ENCODE data around the gene CABLES1.

CABLES1 gene

DNA sequence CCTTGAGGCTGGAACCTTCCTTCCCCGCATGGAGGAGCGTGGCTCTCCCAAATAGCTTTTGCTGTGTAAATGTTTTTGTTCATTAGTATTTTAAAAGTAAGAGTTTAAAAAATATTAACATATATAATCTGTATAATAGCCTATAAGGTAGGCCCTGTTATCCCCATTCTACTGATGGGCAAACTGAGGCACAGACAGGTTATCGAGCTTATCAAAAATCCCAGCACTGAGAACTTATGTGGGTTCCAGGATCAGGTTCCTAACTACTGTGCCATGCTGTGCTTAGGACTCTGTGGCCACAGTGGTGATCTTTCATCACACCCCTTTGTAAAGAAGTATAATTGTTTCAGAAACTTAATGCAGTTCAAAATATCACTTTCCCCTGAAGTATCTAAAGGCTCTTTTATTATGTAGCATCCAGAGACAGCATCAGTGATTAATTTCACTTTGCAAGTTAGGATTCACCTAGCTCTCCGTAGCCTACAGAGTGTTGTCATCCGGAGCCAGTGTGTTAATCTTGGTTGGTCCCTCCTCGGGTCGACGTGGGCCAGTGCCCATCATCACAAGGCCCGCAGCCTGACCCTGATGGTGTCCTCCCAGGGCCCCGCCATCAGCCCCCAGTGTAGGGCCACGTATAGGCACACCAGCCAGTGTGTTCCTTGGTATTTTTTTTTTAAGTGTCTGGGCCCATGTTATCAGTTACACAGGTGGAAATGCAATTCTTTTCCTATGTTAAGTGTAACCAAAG, 28.7 kb downstream of the CABLES1 start:
- in situ Hi-C loops (cut with MboI; ENCODE audit: low sequenced_read_pairs), result no loop called here

DNA sequence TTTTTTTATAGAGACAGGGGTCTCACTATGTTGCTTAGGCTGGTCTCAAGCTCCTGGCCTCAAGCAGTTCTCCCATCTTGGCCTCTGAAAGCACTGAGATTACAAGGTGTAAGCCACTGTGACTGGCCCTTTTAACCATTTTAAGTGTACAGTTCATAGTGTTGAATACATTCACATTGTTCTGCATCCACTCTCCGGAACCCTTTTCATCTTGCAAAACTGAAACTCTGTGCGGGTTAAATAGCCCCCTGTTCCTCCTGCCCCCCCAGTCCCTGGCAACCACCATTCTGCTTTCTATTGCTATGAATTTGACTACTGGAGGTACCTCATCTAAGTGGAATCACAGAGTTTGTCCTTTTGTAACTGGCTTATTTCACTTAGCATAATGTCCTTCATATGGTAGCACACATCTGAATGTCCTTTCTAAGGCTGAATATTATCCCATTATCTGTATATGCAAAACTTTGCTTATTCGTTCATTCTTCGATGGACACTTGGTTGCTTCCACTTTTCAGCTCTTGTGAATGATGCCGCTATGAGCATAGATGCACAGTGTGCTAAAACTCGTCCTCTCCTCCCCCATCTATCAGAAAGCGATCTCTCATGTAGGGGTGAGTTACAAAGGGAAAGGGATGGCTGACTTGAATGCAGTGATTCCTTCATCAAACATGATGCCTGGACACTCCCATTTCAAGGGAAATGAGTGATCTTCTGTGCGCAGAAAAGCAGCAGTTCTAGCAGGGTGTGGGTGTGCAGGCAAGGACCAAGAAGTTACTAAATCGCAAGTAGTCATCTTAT, 30.2 kb downstream of the CABLES1 start:
- in situ Hi-C loops (cut with MboI; ENCODE audit: low sequenced_read_pairs), result no loop called here

DNA sequence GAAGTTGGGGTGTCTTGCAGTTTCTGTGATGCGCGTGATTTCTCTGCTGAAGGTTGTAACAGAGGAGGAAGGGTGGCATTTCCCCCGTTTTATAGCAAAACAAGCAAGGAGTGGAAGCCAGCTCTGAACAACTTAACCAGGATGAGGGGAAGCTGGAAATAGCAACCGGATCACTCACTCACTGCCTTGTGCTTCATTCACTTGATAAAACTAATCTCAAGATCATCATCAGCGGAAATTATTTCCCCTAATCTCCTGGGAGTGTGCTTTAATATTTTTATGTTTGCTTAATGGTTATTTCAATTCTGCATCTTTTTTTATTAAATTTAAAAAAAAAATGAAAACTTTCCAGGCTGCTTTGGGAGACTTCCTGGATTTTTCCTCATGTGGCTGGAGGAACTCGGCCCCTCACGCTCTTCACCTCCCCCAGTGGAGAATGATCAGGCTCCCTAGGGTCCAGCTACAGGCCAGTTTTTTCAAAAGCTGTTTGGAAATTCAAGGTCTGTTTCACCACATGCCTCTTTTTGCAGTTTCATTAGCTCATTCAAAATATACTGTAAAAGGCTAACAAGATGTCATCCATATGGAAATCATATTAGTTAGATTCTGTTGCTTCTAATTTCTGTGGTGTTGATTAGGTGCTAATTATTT, 31.7 kb downstream of the CABLES1 start:
- in situ Hi-C loops (cut with MboI; ENCODE audit: low sequenced_read_pairs), result no loop called here

GRCh38 chr18:23169673-23170044, 34.4 kb downstream of the CABLES1 start:
- in situ Hi-C loops (cut with MboI; ENCODE audit: low sequenced_read_pairs), result no loop called here

DNA sequence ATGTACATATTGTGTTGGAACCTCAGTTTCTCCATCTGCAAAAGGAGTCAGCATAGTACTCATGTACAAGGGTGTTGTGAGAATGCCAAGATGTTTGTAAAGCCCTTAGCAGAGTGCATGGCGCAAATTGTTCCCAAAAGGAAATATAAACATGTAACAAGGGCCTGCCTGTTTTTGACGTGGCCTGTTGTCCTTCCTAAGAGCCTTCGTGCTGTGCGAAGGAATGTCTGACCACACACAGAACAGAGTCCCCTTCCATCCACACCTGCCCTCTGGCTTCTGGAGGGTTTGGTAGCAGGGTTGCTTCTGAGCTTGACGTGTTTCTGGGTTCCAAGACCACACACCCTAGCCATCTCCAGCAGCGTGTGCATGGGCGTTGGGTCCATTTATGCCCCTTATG, 34.9 kb downstream of the CABLES1 start:
- in situ Hi-C loops (cut with MboI; ENCODE audit: low sequenced_read_pairs), result no loop called here

DNA sequence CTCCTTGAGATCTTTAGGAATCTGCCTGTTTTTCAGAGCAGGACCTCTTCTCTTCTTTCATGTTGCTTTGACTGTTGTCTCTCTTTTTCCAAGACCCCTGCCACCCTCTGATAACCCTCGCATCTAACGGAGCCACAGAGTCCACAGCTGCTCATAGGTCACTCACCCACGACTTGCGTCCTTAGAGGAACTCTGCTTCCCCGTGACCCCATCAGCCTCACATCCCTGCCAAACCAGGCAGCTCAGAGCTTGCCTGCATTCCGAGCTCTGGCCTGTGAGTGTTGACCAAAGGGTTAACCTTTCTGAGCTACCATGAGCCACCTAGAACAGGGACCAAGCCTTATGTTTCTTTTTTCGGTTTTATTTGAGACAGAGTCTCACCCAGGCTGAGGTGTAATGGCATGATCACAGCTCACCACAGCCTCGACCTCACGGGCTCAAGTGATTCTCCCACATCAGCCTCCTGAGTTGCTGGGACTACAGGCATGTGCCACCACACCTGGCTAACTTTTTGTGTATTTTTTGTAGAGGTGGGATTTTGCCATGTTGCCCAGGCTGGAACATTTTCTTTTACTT, 36.4 kb downstream of the CABLES1 start:
- in situ Hi-C loops (cut with MboI; ENCODE audit: low sequenced_read_pairs), result no loop called here

GRCh38 chr18:23172591-23173380, 37.5 kb downstream of the CABLES1 start:
- in situ Hi-C loops (cut with MboI; ENCODE audit: low sequenced_read_pairs), result no loop called here

- in situ Hi-C loops (cut with MboI; ENCODE audit: low sequenced_read_pairs), result no loop called here
These were observed 38.6 kb downstream of the CABLES1 start for GRCh38 chr18:23173912-23174311.

- in situ Hi-C loops (cut with MboI; ENCODE audit: low sequenced_read_pairs), result no loop called here
These were observed 41.6 kb downstream of the CABLES1 start for GRCh38 chr18:23176701-23177432.

- in situ Hi-C loops (cut with MboI; ENCODE audit: low sequenced_read_pairs), result no loop called here
These were observed 42.3 kb downstream of the CABLES1 start for GRCh38 chr18:23177433-23178072.

DNA sequence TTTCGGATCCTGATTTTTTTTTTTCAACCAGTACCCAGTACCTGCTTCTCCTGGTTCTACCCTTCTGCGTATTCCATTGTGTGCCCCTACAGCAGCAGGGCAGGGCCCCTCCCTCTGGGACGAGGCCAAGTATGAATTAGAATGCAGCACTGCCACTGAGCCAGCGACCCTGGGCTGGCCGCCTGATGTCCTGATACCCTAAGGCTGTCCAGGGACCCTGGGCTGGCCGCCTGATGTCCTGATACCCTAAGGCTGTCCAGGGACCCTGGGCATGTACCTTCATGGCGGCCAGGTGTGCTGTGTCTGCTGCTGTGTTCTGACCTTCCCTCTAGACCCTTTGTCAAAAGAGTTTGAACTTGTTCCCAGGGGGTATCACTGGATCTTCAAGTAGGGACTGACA, 42.9 kb downstream of the CABLES1 start:
- in situ Hi-C loops (cut with MboI; ENCODE audit: low sequenced_read_pairs), result no loop called here

GRCh38 chr18:23178661-23179081, 43.4 kb downstream of the CABLES1 start:
- in situ Hi-C loops (cut with MboI; ENCODE audit: low sequenced_read_pairs), result no loop called here

- in situ Hi-C loops (cut with MboI; ENCODE audit: low sequenced_read_pairs), result no loop called here
These were observed 44.1 kb downstream of the CABLES1 start for GRCh38 chr18:23179416-23179815.

GRCh38 chr18:23181547-23181946, 46.3 kb downstream of the CABLES1 start:
- in situ Hi-C loops (cut with MboI; ENCODE audit: low sequenced_read_pairs), result no loop called here

DNA sequence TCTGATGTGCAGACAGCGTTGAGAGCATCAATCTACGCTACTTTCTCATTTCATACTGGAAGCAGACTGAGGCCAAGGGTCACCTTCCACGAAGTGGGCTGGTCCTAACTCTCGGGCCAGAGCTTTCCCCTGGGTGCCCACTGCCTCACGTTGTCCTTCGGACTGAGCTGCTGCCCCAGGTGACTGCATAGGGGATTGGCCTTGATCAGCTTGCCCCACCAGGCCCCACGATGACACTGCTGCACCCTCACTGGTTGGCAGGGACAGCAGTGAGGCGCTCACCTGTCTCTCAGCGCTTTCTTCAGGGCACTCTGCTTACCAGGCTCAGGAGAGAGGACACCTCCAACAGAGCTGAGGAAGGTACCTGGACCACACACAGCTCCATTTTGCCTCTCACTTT, 47.3 kb downstream of the CABLES1 start:
- in situ Hi-C loops (cut with MboI; ENCODE audit: low sequenced_read_pairs), result no loop called here

DNA sequence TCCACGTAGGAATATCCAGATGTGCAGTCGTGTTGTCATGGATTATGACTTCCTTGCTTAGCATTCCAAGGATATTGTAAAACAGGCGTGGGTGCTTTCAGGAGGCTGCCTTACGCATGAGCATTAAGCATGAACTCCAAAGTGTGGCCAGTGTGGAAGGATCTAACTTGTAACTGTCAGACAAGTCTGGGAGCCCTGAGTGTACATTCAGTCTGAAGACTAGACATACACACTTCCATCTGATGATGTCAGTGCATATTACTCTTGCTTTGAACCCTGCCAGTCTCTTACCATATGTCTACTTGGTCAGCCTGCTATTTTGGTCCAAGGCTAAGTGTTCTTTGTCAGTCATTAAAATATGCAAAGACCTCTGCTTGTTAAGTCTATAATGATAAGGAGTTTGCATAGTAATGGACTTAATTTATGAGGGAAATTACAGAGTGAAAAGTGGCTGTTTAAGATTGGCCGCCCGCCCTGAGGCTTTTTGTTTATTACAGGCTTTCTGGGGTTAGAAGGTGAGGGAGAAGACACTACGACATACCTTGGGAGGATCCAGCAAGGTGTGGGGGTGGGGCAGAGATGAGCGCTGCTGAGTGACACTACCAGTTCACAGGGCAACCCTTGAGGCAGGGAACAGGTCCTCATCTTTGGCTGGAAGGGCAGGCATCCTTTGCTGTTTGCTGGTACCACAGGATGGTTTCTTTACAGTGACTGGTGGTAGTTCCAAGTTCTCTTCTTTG, 48.3 kb downstream of the CABLES1 start:
- in situ Hi-C loops (cut with MboI; ENCODE audit: low sequenced_read_pairs), result no loop called here

DNA sequence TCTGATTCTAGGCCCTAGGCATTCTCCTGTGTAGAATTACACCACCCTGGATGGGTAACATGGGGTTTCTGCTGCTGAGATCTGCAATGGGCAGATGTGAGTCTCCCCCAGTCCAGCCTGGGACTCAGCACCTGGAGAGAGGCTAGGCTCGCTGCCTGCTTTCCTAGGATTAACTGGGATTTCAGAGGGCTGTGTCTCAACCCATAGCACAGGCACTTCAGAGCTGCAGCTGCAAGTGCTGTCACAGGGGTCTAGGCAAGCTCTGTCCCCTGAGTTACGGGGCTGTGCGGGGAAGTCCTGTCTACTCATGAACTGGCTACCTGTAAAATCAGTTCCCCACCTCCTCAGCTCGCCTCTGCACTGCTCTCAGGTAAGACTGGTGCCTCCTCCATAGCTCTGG, 51.5 kb downstream of the CABLES1 start:
- in situ Hi-C loops (cut with MboI; ENCODE audit: low sequenced_read_pairs), result no loop called here

GRCh38 chr18:23188068-23188760, 52.9 kb downstream of the CABLES1 start:
- in situ Hi-C loops (cut with MboI; ENCODE audit: low sequenced_read_pairs), result no loop called here

Data from HL-60/S4 treated with phorbol 12-myristate 13-acetate at 8.2 ng/mL for 4 days and 3 days (cell line).